OCI-LY7 (cell line): ENCODE measurements around the gene TMEM238L.

Experiments
- CTCF ChIP-seq: fragments of 200-600 bp; sonication (generic); conservative IDR thresholded peaks from 2 replicates; pipeline ENCODE4 v1.5.1; 2014; ENCODE audit warnings: mild to moderate bottlenecking, antibody characterized with exemption, low read length, moderate library complexity, mixed read lengths
- EZH2phosphoT487 ChIP-seq: fragments of 200-600 bp; sonication (generic); IDR thresholded peaks from 2 replicates; pipeline ENCODE4 v1.6.1; 2018; ENCODE audit warnings: low read depth, borderline replicate concordance, mild to moderate bottlenecking, mixed run types, antibody characterized with exemption, low read length, moderate library complexity, mixed read lengths

GRCh38 chr17:10806545-10807262 lies 2.8 kb upstream of the TMEM238L start:
- no peak for TF ChIP-seq CTCF
- no peak for TF ChIP-seq EZH2phosphoT487
